ENCODE data around the gene MED8.

MED8 gene

GRCh38 chr1:43334453-43335205 is 55.0 kb downstream of the MED8 start:
- DNase-seq (ENCODE audit: low spot score in 2 of 2) = no peak
- H3K27me3 ChIP-seq (ENCODE audit: low read depth) = no peaks in the 10 kb centered on the region
- H3K4me1 ChIP-seq = no peaks in the 10 kb centered on the region
- H3K36me3 ChIP-seq (replicated peaks) = no peaks in the 10 kb centered on the region
- H3K9me3 ChIP-seq = no peaks in the 10 kb centered on the region
- H3K4me3 ChIP-seq = no peak overlapping the region
- in situ Hi-C loops (cut with MboI; ENCODE audit: low sequenced_read_pairs) = no loop called here

Measured in HAP-1 (cell line).